ENCODE measurements around the gene CD38.
"Not testable (repeated sequence)": the region's sequence is repeated elsewhere in the genome, so short reads cannot be mapped to it uniquely, and the experiment has no call there.

Gene CD38

GRCh38 chr4:15751153-15751552, 27.0 kb upstream of the CD38 start:
- Mint-ChIP-seq H3K27me3 (no peaks in the 10 kb centered on the region), H3K9me3 (peaks cover 14% of the 10 kb centered on the region), H3K36me3 (ENCODE audit: low read depth) (no peaks in the 10 kb centered on the region), H3K4me1 (ENCODE audit: low read depth) (peaks cover 19% of the 10 kb centered on the region), H3K27ac (no peak overlapping the region), H3K4me3 (no peak overlapping the region)
- intact Hi-C loops (cut with micrococcal nuclease) = no loop called here

- no peak overlapping the region for H3K27ac Mint-ChIP-seq
- H3K4me1 Mint-ChIP-seq (ENCODE audit: low read depth) = peaks cover 31% of the 10 kb centered on the region
- no peaks in the 10 kb centered on the region for H3K36me3 Mint-ChIP-seq (ENCODE audit: low read depth)
- H3K27me3 Mint-ChIP-seq = no peaks in the 10 kb centered on the region
- peaks cover 8% of the 10 kb centered on the region for H3K9me3 Mint-ChIP-seq
- H3K4me3 Mint-ChIP-seq = no peak overlapping the region
- intact Hi-C loops (cut with micrococcal nuclease) = no loop called here
These were observed 25.0 kb upstream of the CD38 start for GRCh38 chr4:15753081-15753480.

GRCh38 chr4:15753786-15754185, 24.3 kb upstream of the CD38 start:
- Mint-ChIP-seq H3K36me3 (ENCODE audit: low read depth) (no peaks in the 10 kb centered on the region), H3K27ac (no peak overlapping the region), H3K9me3 (peaks cover 8% of the 10 kb centered on the region), H3K4me3 (no peak overlapping the region), H3K4me1 (ENCODE audit: low read depth) (peaks cover 31% of the 10 kb centered on the region), H3K27me3 (no peaks in the 10 kb centered on the region)
- intact Hi-C loops (cut with micrococcal nuclease) = no loop called here

- Mint-ChIP-seq H3K27me3 (no peaks in the 10 kb centered on the region), H3K9me3 (peaks cover 8% of the 10 kb centered on the region), H3K4me3 (no peak overlapping the region), H3K27ac (no peak overlapping the region), H3K36me3 (ENCODE audit: low read depth) (no peaks in the 10 kb centered on the region), H3K4me1 (ENCODE audit: low read depth) (peaks cover 33% of the 10 kb centered on the region)
- intact Hi-C loops (cut with micrococcal nuclease) = no loop called here
These were observed 23.8 kb upstream of the CD38 start for GRCh38 chr4:15754323-15754722.

GRCh38 chr4:15755321-15756155, 22.6 kb upstream of the CD38 start:
- intact Hi-C loops (cut with micrococcal nuclease) = no loop called here
- Mint-ChIP-seq H3K4me3 (no peak overlapping the region), H3K36me3 (ENCODE audit: low read depth) (no peaks in the 10 kb centered on the region), H3K27ac (no peak overlapping the region), H3K9me3 (peaks cover 8% of the 10 kb centered on the region), H3K4me1 (ENCODE audit: low read depth) (peaks cover 36% of the 10 kb centered on the region), H3K27me3 (no peaks in the 10 kb centered on the region)

GRCh38 chr4:15756361-15756861, 21.7 kb upstream of the CD38 start:
- H3K4me3 Mint-ChIP-seq = no peak overlapping the region
- H3K36me3 Mint-ChIP-seq (ENCODE audit: low read depth) = no peaks in the 10 kb centered on the region
- no peaks in the 10 kb centered on the region for H3K27me3 Mint-ChIP-seq
- intact Hi-C loops (cut with micrococcal nuclease) = no loop called here
- no peak overlapping the region for H3K27ac Mint-ChIP-seq
- peaks cover 36% of the 10 kb centered on the region for H3K4me1 Mint-ChIP-seq (ENCODE audit: low read depth)
- no peaks in the 10 kb centered on the region for H3K9me3 Mint-ChIP-seq

GRCh38 chr4:15757054-15757453, 21.1 kb upstream of the CD38 start:
- H3K36me3 Mint-ChIP-seq (ENCODE audit: low read depth) = no peaks in the 10 kb centered on the region
- intact Hi-C loops (cut with micrococcal nuclease) = no loop called here
- no peaks in the 10 kb centered on the region for H3K9me3 Mint-ChIP-seq
- H3K27ac Mint-ChIP-seq = no peak overlapping the region
- peaks cover 36% of the 10 kb centered on the region for H3K4me1 Mint-ChIP-seq (ENCODE audit: low read depth)
- no peaks in the 10 kb centered on the region for H3K27me3 Mint-ChIP-seq
- no peak overlapping the region for H3K4me3 Mint-ChIP-seq

- intact Hi-C loops (cut with micrococcal nuclease) = no loop called here
These were observed 19.8 kb upstream of the CD38 start for GRCh38 chr4:15758294-15758693.

GRCh38 chr4:15762460-15762859, 15.7 kb upstream of the CD38 start:
- H3K36me3 Mint-ChIP-seq (ENCODE audit: low read depth); intact Hi-C loops (cut with micrococcal nuclease); H3K27ac Mint-ChIP-seq; H3K9me3 Mint-ChIP-seq; H3K27me3 Mint-ChIP-seq; H3K4me3 Mint-ChIP-seq: not testable (repeated sequence)
- peaks cover 16% of the 10 kb centered on the region for H3K4me1 Mint-ChIP-seq (ENCODE audit: low read depth)

More at GRCh38 chr4:15758294-15758693, 19.8 kb upstream of the CD38 start:
- Mint-ChIP-seq H3K9me3 (no peaks in the 10 kb centered on the region), H3K27ac (no peak overlapping the region), H3K4me1 (ENCODE audit: low read depth) (peaks cover 41% of the 10 kb centered on the region), H3K36me3 (ENCODE audit: low read depth) (no peaks in the 10 kb centered on the region), H3K27me3 (no peaks in the 10 kb centered on the region), H3K4me3 (no peak overlapping the region)

GRCh38 chr4:15765391-15765790, 12.7 kb upstream of the CD38 start:
- no peak overlapping the region for H3K4me3 Mint-ChIP-seq
- intact Hi-C loops (cut with micrococcal nuclease) = no loop called here
- no peak overlapping the region for H3K27ac Mint-ChIP-seq
- H3K9me3 Mint-ChIP-seq = peaks cover 7% of the 10 kb centered on the region
- peaks cover 11% of the 10 kb centered on the region for H3K4me1 Mint-ChIP-seq (ENCODE audit: low read depth)
- H3K36me3 Mint-ChIP-seq (ENCODE audit: low read depth) = no peaks in the 10 kb centered on the region
- H3K27me3 Mint-ChIP-seq = no peaks in the 10 kb centered on the region

- Mint-ChIP-seq H3K4me1 (ENCODE audit: low read depth) (peaks cover 11% of the 10 kb centered on the region), H3K4me3 (no peak overlapping the region), H3K9me3 (peaks cover 7% of the 10 kb centered on the region), H3K27ac (no peak overlapping the region), H3K27me3 (no peaks in the 10 kb centered on the region), H3K36me3 (ENCODE audit: low read depth) (no peaks in the 10 kb centered on the region)
- intact Hi-C loops (cut with micrococcal nuclease) = no loop called here
These were observed 12.0 kb upstream of the CD38 start for GRCh38 chr4:15765910-15766697.

- H3K27me3 Mint-ChIP-seq = no peaks in the 10 kb centered on the region
- H3K36me3 Mint-ChIP-seq (ENCODE audit: low read depth) = no peaks in the 10 kb centered on the region
- no peak overlapping the region for H3K4me3 Mint-ChIP-seq
- peaks cover 7% of the 10 kb centered on the region for H3K9me3 Mint-ChIP-seq
- H3K27ac Mint-ChIP-seq = no peak overlapping the region
- intact Hi-C loops (cut with micrococcal nuclease) = no loop called here
- H3K4me1 Mint-ChIP-seq (ENCODE audit: low read depth) = peaks cover 15% of the 10 kb centered on the region
These were observed 11.3 kb upstream of the CD38 start for GRCh38 chr4:15766821-15767220.

- H3K27ac Mint-ChIP-seq = no peak overlapping the region
- H3K27me3 Mint-ChIP-seq = peaks cover 2% of the 10 kb centered on the region
- H3K4me3 Mint-ChIP-seq = no peak overlapping the region
- intact Hi-C loops (cut with micrococcal nuclease) = no loop called here
- H3K4me1 Mint-ChIP-seq (ENCODE audit: low read depth) = peaks cover 10% of the 10 kb centered on the region
- no peaks in the 10 kb centered on the region for H3K36me3 Mint-ChIP-seq (ENCODE audit: low read depth)
- H3K9me3 Mint-ChIP-seq = peaks cover 7% of the 10 kb centered on the region
These were observed 8.9 kb upstream of the CD38 start for GRCh38 chr4:15769202-15769601.

Measured in dendritic cell treated with granulocyte-macrophage colony-stimulating factor and Interleukin-4, amounts not matched to agents 40 ng/mL and 50 ng/mL, for 4 days (primary cell).